Ovary (tissue), 3 donors: Measurements from ENCODE around the gene STAB1.

Source experiments
- CTCF ChIP-seq, 3 donors: fragments of 450-650 bp in 2 of 3; fragments of 200-600 bp in 1 of 3; IDR thresholded peaks; one replicate each; pipeline versions ENCODE4 v1.5.1 to v1.8.0; 2016 to 2022; ENCODE audit warnings: antibody characterized with exemption in 3 of 3, mild to moderate bottlenecking in 1 of 3
- EP300 ChIP-seq: sonication (generic); formaldehyde crosslinking; IDR thresholded peaks from one replicate; pipeline ENCODE4 v1.6.1; 2017; ENCODE audit warnings: antibody characterized with exemption
- POLR2A ChIP-seq: fragments of 450-650 bp; IDR thresholded peaks from one replicate; pipeline ENCODE4 v1.6.1; 2017; ENCODE audit warnings: antibody characterized with exemption, mild to moderate bottlenecking, moderate library complexity
- donor health status: DM: no; HTN: no; CAD: no.

DNA sequence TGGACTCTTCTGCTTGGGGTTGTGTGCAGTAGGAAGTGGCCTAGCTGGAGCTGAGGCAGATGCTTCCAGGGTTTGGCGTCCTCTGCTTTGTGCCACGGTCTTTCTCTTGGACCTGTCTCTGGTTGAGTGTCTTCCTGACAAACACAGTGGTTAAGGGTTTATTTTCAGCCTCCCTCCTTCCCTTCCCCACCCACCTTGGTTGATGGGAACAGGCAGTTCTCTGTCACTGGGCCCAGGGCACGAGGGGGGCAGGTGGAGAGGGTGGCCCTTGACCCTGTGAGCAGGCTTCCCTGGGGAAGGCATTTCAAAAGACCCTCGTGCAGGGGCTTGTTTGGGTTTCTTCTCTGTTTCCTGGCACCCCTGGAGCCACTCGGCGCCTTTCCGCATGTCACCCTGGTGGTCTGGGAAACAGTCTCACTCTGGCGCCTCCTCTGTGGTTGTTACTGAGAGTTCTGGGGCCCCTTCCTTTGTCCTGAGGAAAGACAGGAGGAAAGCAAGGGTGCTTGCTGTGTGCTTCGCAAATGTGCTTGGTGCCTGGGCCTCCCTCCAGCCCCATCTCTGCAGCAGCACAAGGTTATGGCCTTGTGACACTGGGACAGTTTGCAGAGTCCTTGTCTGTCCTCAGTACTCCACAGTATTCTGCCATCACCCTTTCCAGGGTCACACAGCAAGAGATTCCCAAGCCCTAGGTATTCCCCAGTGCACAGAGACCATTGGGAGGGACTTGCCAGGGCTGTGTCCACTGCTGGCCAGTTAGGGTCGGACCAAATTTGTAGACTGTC lies 10.3 kb upstream of the STAB1 start:
- TF ChIP-seq CTCF (IDR thresholded peaks at IDR 0.05) (no peak), POLR2A (no peak), EP300 (no peak)
